K562 (cell line): ENCODE data around the gene LCLAT1. TPM values are rescaled to one million over a fixed set of nuclear protein-coding genes. Genes with fewer than 3 reads are reported as not detected.

Experiments used
- ATAC-seq: fragments of 200-7000 bp; cut with Tn5 transposase; 3 replicates; pipeline ENCODE4 v1.9.1; 2020; ENCODE audit warnings: moderate library complexity
- BruUV-seq: library from RNA; stranded (reverse); fragments of 400-500 nt; replicated peaks from 2 replicates; lab custom pipeline; 2021; lab: Mats Ljungman, UMichigan
- CTCF ChIA-PET: fragments of 300-600 bp; formaldehyde crosslinking; extraction: SDS; loops from one replicate; lab custom pipeline; 2021; ENCODE audit warnings: low intra/inter-chr PET ratio; lab: Yijun Ruan, JAX
- POLR2A ChIA-PET: fragments of 300-600, 350-650 bp; sonication (Branson Sonifier 250); formaldehyde crosslinking; extraction: SDS; loops from one replicate; lab custom pipeline; 2021; ENCODE audit warnings: antibody characterized with exemption, inconsistent platforms; lab: Yijun Ruan, JAX
- DNase-seq, 4 experiments: peaks; one replicate each; pipeline versions ENCODE4 v3.0.0 to v3.0.0-alpha.2; 2011 to 2018; ENCODE audit warnings: low spot score in 3 of 4, mixed read lengths in 3 of 4; ENCODE audit errors: extremely low read depth in 1 of 4
- FAIRE-seq: peaks from 2 replicates; lab custom pipeline; 2011; peaks lifted over from hg19 to GRCh38; lab: Jason Lieb, UNC
- H2AFZ ChIP-seq: 2 replicates; pipeline ENCODE4 v1.6.0; 2011; ENCODE audit warnings: low read depth, low read length, control low read depth, inconsistent platforms
- H3K27ac ChIP-seq: fragments of 200-600 bp; 3 replicates; pipeline ENCODE4 v1.8.0; 2011; ENCODE audit warnings: low read depth, mild to moderate bottlenecking, control low read depth, inconsistent platforms, low read length, moderate library complexity, mixed read lengths; ENCODE audit errors: extremely low read depth
- H3K27me3 ChIP-seq, 2 experiments: fragments of 300-600 bp in 1 of 2; 2 replicates in 1 of 2; 3 replicates in 1 of 2; pipeline versions ENCODE4 v1.6.0 to v1.8.0; 2011; ENCODE audit warnings: inconsistent platforms in 2 of 2, low read length in 2 of 2, mild to moderate bottlenecking in 1 of 2, mixed read lengths in 1 of 2, moderate library complexity in 1 of 2; ENCODE audit not compliant: control insufficient read depth in 2 of 2, insufficient read depth in 2 of 2
- H3K36me3 ChIP-seq: fragments of 300-600 bp; 3 replicates; pipeline ENCODE4 v1.8.0; 2011; ENCODE audit warnings: mild to moderate bottlenecking, low read length, inconsistent platforms; ENCODE audit not compliant: control insufficient read depth, insufficient read depth
- H3K4me1 ChIP-seq, 2 experiments: fragments of 200-600 bp in 1 of 2; replicated peaks in 1 of 2; 2 replicates in 1 of 2; 3 replicates in 1 of 2; pipeline versions ENCODE4 v1.5.1 to v1.8.0; 2011; ENCODE audit warnings: inconsistent platforms in 2 of 2, low read length in 2 of 2, mild to moderate bottlenecking in 1 of 2, mixed read lengths in 1 of 2, moderate library complexity in 1 of 2; ENCODE audit not compliant: control insufficient read depth in 2 of 2, insufficient read depth in 2 of 2
- H3K4me2 ChIP-seq: 2 replicates; pipeline ENCODE4 v1.6.1; 2011; ENCODE audit warnings: low read length, control low read depth, inconsistent platforms, mixed read lengths; ENCODE audit not compliant: insufficient read depth
- H3K4me3 ChIP-seq: fragments of 200-600 bp; sonication (generic), shearing (Covaris generic); 2 replicates; pipeline ENCODE4 v1.5.1; 2016; ENCODE audit warnings: control low read depth, inconsistent platforms
- H3K79me2 ChIP-seq: fragments of 200-600 bp; 3 replicates; pipeline ENCODE4 v1.8.0; 2011; ENCODE audit warnings: low read length, inconsistent platforms; ENCODE audit not compliant: control insufficient read depth, insufficient read depth
- H3K9ac ChIP-seq, 2 experiments: 2 replicates each; pipeline versions ENCODE4 v1.6.0 to v1.6.1; 2011; ENCODE audit warnings: low read depth in 2 of 2, low read length in 2 of 2, control low read depth in 1 of 2, inconsistent platforms in 1 of 2, mild to moderate bottlenecking in 1 of 2, mixed read lengths in 1 of 2; ENCODE audit not compliant: insufficient read depth in 1 of 2
- H3K9me1 ChIP-seq: one replicate; pipeline ENCODE4 v1.6.0; 2011; ENCODE audit warnings: inconsistent platforms, mild to moderate bottlenecking, low read length, moderate library complexity; ENCODE audit not compliant: control insufficient read depth, insufficient read depth
- H3K9me3 ChIP-seq: replicated peaks from 2 replicates; pipeline ENCODE4 v1.5.1; 2011; ENCODE audit warnings: low read depth, low read length, inconsistent platforms; ENCODE audit not compliant: control insufficient read depth, insufficient read depth
- H4K20me1 ChIP-seq: replicated peaks from 2 replicates; pipeline ENCODE4 v1.6.1; 2011; ENCODE audit warnings: low read length, inconsistent platforms, mixed read lengths; ENCODE audit not compliant: control insufficient read depth, insufficient read depth
- BCOR ChIP-seq: fragments of 450-650 bp; IDR thresholded peaks from 2 replicates; pipeline ENCODE4 v1.6.1; 2016
- FOXM1 ChIP-seq, 2 experiments: fragments of 450-650 bp in 1 of 2; sonication (generic) in 1 of 2; formaldehyde crosslinking in 1 of 2; IDR thresholded peaks; 2 replicates each; pipeline versions ENCODE4 v1.6.1 to v1.9.0; 2017 to 2022; ENCODE audit warnings: low read depth in 2 of 2, mild to moderate bottlenecking in 2 of 2, missing genetic modification reagents in 1 of 2, moderate library complexity in 1 of 2
- HDAC2 ChIP-seq: fragments of 450-650 bp; IDR thresholded peaks from 2 replicates; pipeline ENCODE4 v1.6.1; 2016; ENCODE audit warnings: mild to moderate bottlenecking
- HDAC3 ChIP-seq: fragments of 450-650 bp; IDR thresholded peaks from 2 replicates; pipeline ENCODE4 v1.6.1; 2018; ENCODE audit warnings: borderline replicate concordance, mild to moderate bottlenecking, moderate library complexity; ENCODE audit not compliant: partially characterized antibody
- HIVEP1 ChIP-seq: fragments of 250-450 bp; sonication (Bioruptor Pico); IDR thresholded peaks from 2 replicates; pipeline ENCODE4 v1.4.0; 2020; ENCODE audit warnings: mild to moderate bottlenecking
- HSF4 ChIP-seq: fragments of 250-450 bp; sonication (Bioruptor Pico); IDR thresholded peaks from 2 replicates; pipeline ENCODE4 v2.1.2; 2022; ENCODE audit warnings: mild to moderate bottlenecking, moderate library complexity, borderline replicate concordance
- KDM2B ChIP-seq: fragments of 250-450 bp; sonication (Bioruptor Pico); IDR thresholded peaks from 2 replicates; pipeline ENCODE4 v1.8.0; 2021; ENCODE audit warnings: mild to moderate bottlenecking, moderate library complexity
- MCM5 ChIP-seq: fragments of 450-650 bp; IDR thresholded peaks from 2 replicates; pipeline ENCODE4 v1.6.1; 2016; ENCODE audit warnings: low read depth
- NCOA2 ChIP-seq, 2 experiments: fragments of 450-650 bp; IDR thresholded peaks; 2 replicates each; pipeline ENCODE4 v1.6.1; 2018; ENCODE audit warnings: mild to moderate bottlenecking in 2 of 2, moderate library complexity in 1 of 2; ENCODE audit not compliant: partially characterized antibody in 2 of 2
- PHTF2 ChIP-seq: fragments of 250-450 bp; sonication (Bioruptor Pico); IDR thresholded peaks from 2 replicates; pipeline ENCODE4 v1.5.0; 2021; ENCODE audit warnings: mild to moderate bottlenecking
- PML ChIP-seq: IDR thresholded peaks from 2 replicates; pipeline ENCODE4 v1.6.1; 2012; ENCODE audit warnings: low read length, inconsistent platforms
- POLR2A ChIP-seq: fragments of 450-650 bp; conservative IDR thresholded peaks from 2 replicates; pipeline ENCODE4 v1.6.1; 2016
- RBM15 ChIP-seq: fragments of 200-400 bp; formaldehyde crosslinking; IDR thresholded peaks from 2 replicates; pipeline ENCODE4 v1.6.1; 2018; ENCODE audit warnings: mild to moderate bottlenecking, low read length, moderate library complexity; ENCODE audit not compliant: insufficient read depth
- RFX1 ChIP-seq: fragments of 450-650 bp; IDR thresholded peaks from 2 replicates; pipeline ENCODE4 v1.6.1; 2016; ENCODE audit warnings: mild to moderate bottlenecking, moderate library complexity
- RFX5 ChIP-seq: IDR thresholded peaks from 2 replicates; pipeline ENCODE4 v1.6.1; 2011; ENCODE audit warnings: low read depth, mild to moderate bottlenecking, improper control_type of control experiment, low read length
- THRA ChIP-seq: fragments of 450-650 bp; IDR thresholded peaks from 2 replicates; pipeline ENCODE4 v1.6.1; 2017; ENCODE audit warnings: mild to moderate bottlenecking, moderate library complexity
- TRIM24 ChIP-seq, 2 experiments: fragments of 450-650 bp; IDR thresholded peaks; 2 replicates each; pipeline ENCODE4 v1.6.1; 2016
- ZBTB33 ChIP-seq: sonication (generic); formaldehyde crosslinking; IDR thresholded peaks from 2 replicates; pipeline ENCODE4 v1.8.1; 2023; ENCODE audit warnings: mild to moderate bottlenecking, missing genetic modification reagents
- ZFX ChIP-seq: sonication (generic); formaldehyde crosslinking; IDR thresholded peaks from 2 replicates; pipeline ENCODE4 v1.8.0; 2022; ENCODE audit warnings: mild to moderate bottlenecking, missing genetic modification reagents, moderate library complexity
- ZNF277 ChIP-seq: fragments of 250-450 bp; sonication (Bioruptor Pico); IDR thresholded peaks from 2 replicates; pipeline ENCODE4 v1.8.0; 2022; ENCODE audit warnings: inconsistent platforms, mild to moderate bottlenecking, moderate library complexity, borderline replicate concordance
- ZNF79 ChIP-seq: fragments of 250-450 bp; sonication (Bioruptor Pico); IDR thresholded peaks from 2 replicates; pipeline ENCODE4 v1.4.0; 2020; ENCODE audit warnings: low read depth, mild to moderate bottlenecking, moderate library complexity
- WGBS: fragments of 100-300 bp; shearing (Covaris generic); methylation state at CpG from one replicate; pipeline ENCODE4 v1.1.6; 2016; ENCODE audit warnings: low coverage, mixed read lengths; ENCODE audit not compliant: insufficient coverage; ENCODE audit errors: missing lambda C conversion rate; 5-methylcytosine and 5-hydroxymethylcytosine counted together
- in situ Hi-C: fragments of 300-500 bp; cut with MboI; formaldehyde crosslinking; loops from 4 replicates; pipeline ENCODE4 v1.15.0; 2018; ENCODE audit warnings: inconsistent platforms, mixed read lengths
- intact Hi-C: fragments of 100-400 bp; cut with micrococcal nuclease; formaldehyde crosslinking; loops from 2 replicates; pipeline ENCODE4 v1.14.2; 2022
- polyA plus RNA-seq, 8 experiments: library from polyadenylated mRNA; depleted of rRNA in 4 of 8; stranded (reverse) in 5 of 8; unstranded in 3 of 8; fragments of >200 nt; fragmentation: Nextera tagmentation in 2 of 8; fragmentation: Illumina TruSeq in 1 of 8; extraction: Ambion mirVana in 2 of 8; extraction: Trizol in 1 of 8; gene quantifications; 2 replicates each; pipeline versions ENCODE4 v1.2.1 to v1.2.3, GENCODE V29; 2011 to 2014; ENCODE audit warnings: inconsistent platforms in 1 of 8, missing spikeins in 1 of 8
- total RNA-seq, 7 experiments: library from RNA; depleted of rRNA in 6 of 7; stranded (reverse); fragments of >200 nt in 6 of 7; fragmentation: Illumina TruSeq in 2 of 7; extraction: Trizol in 2 of 7; gene quantifications; 2 replicates each; pipeline versions ENCODE4 v1.2.1 to v1.2.3, GENCODE V29; 2011 to 2021; ENCODE audit warnings: low replicate concordance in 1 of 7

LCLAT1 gene
- total and polyA plus RNA-seq, 9 of the 15 experiments (the other 6 are each of a cell fraction or from before 2014, with no cell fraction given), result 8.9 to 63.3 (median 25.4) TPM

- peaks cover 0 to 17% of the 10 kb centered on the region in 2 experiments; a peak in 2 of 5 replicates for H3K4me1 ChIP-seq
- no peaks in the 10 kb centered on the region for H3K79me2 ChIP-seq
- CTCF ChIA-PET, result no interaction called here
- H3K27me3 ChIP-seq, result no peaks in the 10 kb centered on the region
- in situ Hi-C loops (no loop called here), intact Hi-C loops (no loop called here)
- H4K20me1 ChIP-seq, result no peaks in the 10 kb centered on the region
- no peaks in the 10 kb centered on the region for H3K9me1 ChIP-seq
- no peak overlapping the region for H3K9ac ChIP-seq
- BruUV-seq, result no TSS peak
- WGBS, result 11% methylated on average over 3 of the region's 3 CpGs
- no peak overlapping the region for H2AFZ ChIP-seq
- H3K27ac ChIP-seq, result no peak overlapping the region
- H3K4me3 ChIP-seq, result no peak overlapping the region
- no peak for FAIRE-seq
- peak; percentile 75 for ATAC-seq
- no peaks in the 10 kb centered on the region for H3K9me3 ChIP-seq
- DNase-seq, result peak; percentile 17 to 41 (median 38)
- POLR2A ChIA-PET, result interaction anchor here (1.9 kb wide), 1 partner anchor 10 kb away, joined by 7 read pairs; no protein-coding TSS in a partner anchor
- H3K4me2 ChIP-seq, result peak overlapping the region; percentile 34; the same call in 1 of the 2 replicates
- no peaks in the 10 kb centered on the region for H3K36me3 ChIP-seq
- TF ChIP-seq PML, result 0 out of 2 replicates have a peak, but pooled peaks have one; percentile 20
- TF ChIP-seq THRA, result no peak
- TF ChIP-seq ZBTB33, result no peak
- TF ChIP-seq HIVEP1 (CRISPR knock-in tag), result no peak
- TF ChIP-seq HDAC3, result no peak
- no peak for TF ChIP-seq RFX5
- TF ChIP-seq NCOA2 (IDR thresholded peaks at IDR 0.05; ENCODE audit: partially characterized antibody in 2 of 2), result no peak
- no peak for TF ChIP-seq ZNF79 (CRISPR knock-in tag)
- TF ChIP-seq PHTF2, result no peak
- no peak for TF ChIP-seq ZNF277 (CRISPR knock-in tag)
- no peak for TF ChIP-seq KDM2B (CRISPR knock-in tag)
- no peak for TF ChIP-seq RBM15
- TF ChIP-seq HSF4 (CRISPR knock-in tag), result no peak
- peak; percentile 68 to 69; a peak in 3 of 4 replicates for TF ChIP-seq TRIM24 (IDR thresholded peaks at IDR 0.05)
- no peak for TF ChIP-seq RFX1
- TF ChIP-seq BCOR, result peak; percentile 76; the same call in 1 of the 2 replicates
- TF ChIP-seq MCM5, result no peak
- TF ChIP-seq HDAC2, result peak; percentile 70
- TF ChIP-seq POLR2A, result no peak
- TF ChIP-seq ZFX (CRISPR knock-in tag), result no peak
- TF ChIP-seq FOXM1 (IDR thresholded peaks at IDR 0.05; ENCODE audit: low read depth), result peak; percentile 63; the same call in 1 of the 2 replicates
- no peak for TF ChIP-seq FOXM1 (CRISPR knock-in tag; IDR thresholded peaks at IDR 0.05; ENCODE audit: low read depth)
These were observed 25.9 kb upstream of the LCLAT1 start for GRCh38 chr2:30421026-30421603.
